A172 (cell line): ENCODE results near the gene SPACA7. TPM values are rescaled to one million over a fixed set of nuclear protein-coding genes. Genes with fewer than 3 reads are reported as not detected.
"Not testable (repeated sequence)": the region's sequence is repeated elsewhere in the genome, so short reads cannot be mapped to it uniquely, and the experiment has no call there.

Source experiments
- DNase-seq: peaks from one replicate; pipeline ENCODE4 v3.0.0-alpha.2; 2015; ENCODE audit warnings: low spot score
- total RNA-seq: library from RNA; depleted of rRNA; stranded (reverse); fragments of >200 nt; shearing (Covaris generic); gene quantifications from 2 replicates; pipeline ENCODE4 v1.2.3, GENCODE V29; 2014

SPACA7 gene
- total RNA-seq, 1 experiment from 2014 or later = not detected

GRCh38 chr13:112350300-112350699 lies 25.9 kb upstream of the SPACA7 start:
- no peak for DNase-seq

- DNase-seq = no peak
Observed at GRCh38 chr13:112351825-112352224, 24.3 kb upstream of the SPACA7 start.

- no peak for DNase-seq
Observed at GRCh38 chr13:112353856-112354255, 22.3 kb upstream of the SPACA7 start.

- DNase-seq = no peak
Observed at GRCh38 chr13:112354330-112355273, 21.6 kb upstream of the SPACA7 start.

- DNase-seq = no peak
Observed at GRCh38 chr13:112355274-112355838, 20.8 kb upstream of the SPACA7 start.

GRCh38 chr13:112356190-112356589 lies 20.0 kb upstream of the SPACA7 start:
- DNase-seq = no peak

GRCh38 chr13:112358156-112358555 lies 18.0 kb upstream of the SPACA7 start:
- DNase-seq = no peak

GRCh38 chr13:112362021-112362420 lies 14.1 kb upstream of the SPACA7 start:
- no peak for DNase-seq

GRCh38 chr13:112363867-112364528 lies 12.2 kb upstream of the SPACA7 start:
- DNase-seq = no peak

- no peak for DNase-seq
Observed at GRCh38 chr13:112366907-112367646, 9.1 kb upstream of the SPACA7 start.

GRCh38 chr13:112368883-112369282 lies 7.3 kb upstream of the SPACA7 start:
- no peak for DNase-seq

GRCh38 chr13:112370311-112370710 lies 5.8 kb upstream of the SPACA7 start:
- DNase-seq = no peak

- DNase-seq = no peak
Observed at GRCh38 chr13:112374271-112374670, 1.9 kb upstream of the SPACA7 start.

GRCh38 chr13:112391746-112392145 lies 15.6 kb downstream of the SPACA7 start:
- DNase-seq = no peak

- DNase-seq = no peak
Observed at GRCh38 chr13:112392719-112393118, 16.6 kb downstream of the SPACA7 start.

GRCh38 chr13:112395022-112395421 lies 18.9 kb downstream of the SPACA7 start:
- DNase-seq = peak; percentile 40

- DNase-seq = not testable (repeated sequence)
Observed at GRCh38 chr13:112395941-112396340, 19.8 kb downstream of the SPACA7 start.

- no peak for DNase-seq
Observed at GRCh38 chr13:112397108-112397507, 21.0 kb downstream of the SPACA7 start.

GRCh38 chr13:112398347-112398746 lies 22.2 kb downstream of the SPACA7 start:
- DNase-seq = not testable (repeated sequence)

- DNase-seq = not testable (repeated sequence)
Observed at GRCh38 chr13:112409828-112410227, 33.7 kb downstream of the SPACA7 start.

- DNase-seq = no peak
Observed at GRCh38 chr13:112416647-112417046, 40.5 kb downstream of the SPACA7 start.

GRCh38 chr13:112417079-112417478 lies 40.9 kb downstream of the SPACA7 start:
- no peak for DNase-seq
